NCI-H446 (cell line): ENCODE results near the gene WDR70.
"Not testable (repeated sequence)": the region's sequence is repeated elsewhere in the genome, so short reads cannot be mapped to it uniquely, and the experiment has no call there.

Experiments
- DNase-seq, 2 experiments: peaks; one replicate each; lab custom pipeline; 2025; lab: John Stamatoyannopoulos, UW

WDR70 gene

GRCh38 chr5:37640088-37640487 is 261.0 kb downstream of the WDR70 start:
- no peak for DNase-seq

GRCh38 chr5:37641933-37642332 is 262.8 kb downstream of the WDR70 start:
- DNase-seq, result no peak

GRCh38 chr5:37645707-37646106 is 266.6 kb downstream of the WDR70 start:
- no peak for DNase-seq

GRCh38 chr5:37654566-37654965 is 275.4 kb downstream of the WDR70 start:
- DNase-seq, result not testable (repeated sequence)

- DNase-seq, result no peak
Observed at GRCh38 chr5:37657046-37657445, 277.9 kb downstream of the WDR70 start.

GRCh38 chr5:37658440-37658839 is 279.3 kb downstream of the WDR70 start:
- DNase-seq, result no peak

- no peak for DNase-seq
Observed at GRCh38 chr5:37660319-37660718, 281.2 kb downstream of the WDR70 start.

GRCh38 chr5:37661227-37661920 is 282.3 kb downstream of the WDR70 start:
- DNase-seq, result no peak

GRCh38 chr5:37661951-37662350 is 282.8 kb downstream of the WDR70 start:
- no peak for DNase-seq

GRCh38 chr5:37662362-37662761 is 283.2 kb downstream of the WDR70 start:
- no peak for DNase-seq

GRCh38 chr5:37662789-37663485 is 283.8 kb downstream of the WDR70 start:
- no peak for DNase-seq

GRCh38 chr5:37663538-37663937 is 284.4 kb downstream of the WDR70 start:
- DNase-seq, result no peak

- peak; percentile 27 to 65 for DNase-seq
Observed at GRCh38 chr5:37664551-37664950, 285.4 kb downstream of the WDR70 start.

GRCh38 chr5:37665272-37665671 is 286.2 kb downstream of the WDR70 start:
- peak; percentile 48 to 50 for DNase-seq

GRCh38 chr5:37665889-37666288 is 286.8 kb downstream of the WDR70 start:
- DNase-seq, result peak; percentile 87 to 91

GRCh38 chr5:37667430-37667829 is 288.3 kb downstream of the WDR70 start:
- DNase-seq, result no peak

- DNase-seq, result no peak
Observed at GRCh38 chr5:37667846-37668245, 288.7 kb downstream of the WDR70 start.

- peak; percentile 41 to 66 for DNase-seq
Observed at GRCh38 chr5:37668524-37669047, 289.5 kb downstream of the WDR70 start.

GRCh38 chr5:37672118-37672588 is 293.0 kb downstream of the WDR70 start:
- DNase-seq, result not testable (repeated sequence)

- not testable (repeated sequence) for DNase-seq
Observed at GRCh38 chr5:37674361-37674760, 295.2 kb downstream of the WDR70 start.

- not testable (repeated sequence) for DNase-seq
Observed at GRCh38 chr5:37679326-37679725, 300.2 kb downstream of the WDR70 start.

GRCh38 chr5:37679903-37680302 is 300.8 kb downstream of the WDR70 start:
- not testable (repeated sequence) for DNase-seq

- DNase-seq, result no peak
Observed at GRCh38 chr5:37683072-37683471, 304.0 kb downstream of the WDR70 start.
